Psoas muscle (tissue), 8 donors: Measurements from ENCODE around the gene ZNRD2. TPM values are rescaled to one million over a fixed set of nuclear protein-coding genes. Genes with fewer than 3 reads are reported as not detected.
A peak's percentile ranks its signal among the peaks of the same experiment; 100 is the strongest.

Source experiments
- ATAC-seq, 4 donors: fragments of 200-7000 bp; cut with Tn5 transposase; one replicate each; pipeline ENCODE4 v1.9.1; 2020; ENCODE audit warnings: moderate library complexity in 3 of 4, mild to moderate bottlenecking in 2 of 4
- DNase-seq, 2 donors: peaks; one replicate each; pipeline ENCODE4 v3.0.0-alpha.2; 2020
- H3K27ac ChIP-seq: fragments of 200-600 bp; one replicate; pipeline ENCODE4 v1.8.0; 2022
- H3K27me3 ChIP-seq, 3 donors: fragments of 200-600 bp in 1 of 3; one replicate each; pipeline versions ENCODE4 v1.6.1 to v1.8.0; 2013 to 2022; ENCODE audit warnings: low read length in 2 of 3, mild to moderate bottlenecking in 2 of 3, moderate library complexity in 1 of 3; ENCODE audit not compliant: insufficient read depth in 3 of 3
- H3K36me3 ChIP-seq, 2 donors: fragments of 200-600 bp in 1 of 2; one replicate each; pipeline versions ENCODE4 v1.6.1 to v1.8.0; 2013 to 2022; ENCODE audit warnings: low read depth in 1 of 2, mild to moderate bottlenecking in 1 of 2, moderate library complexity in 1 of 2; ENCODE audit not compliant: insufficient read depth in 1 of 2
- H3K4me1 ChIP-seq: fragments of 200-600 bp; one replicate; pipeline ENCODE4 v1.8.0; 2022
- H3K4me3 ChIP-seq: fragments of 200-600 bp; one replicate; pipeline ENCODE4 v1.8.0; 2022; ENCODE audit warnings: mild to moderate bottlenecking
- H3K9me3 ChIP-seq: fragments of 200-600 bp; one replicate; pipeline ENCODE4 v1.8.0; 2022
- CTCF ChIP-seq: fragments of 200-600 bp; IDR thresholded peaks from one replicate; pipeline ENCODE4 v1.8.0; 2022; ENCODE audit warnings: antibody characterized with exemption
- WGBS, 3 donors: extraction: QIAGEN DNeasy Blood & Tissue Kit; methylation state at CpG; one replicate each; pipeline versions ENCODE4 v1.1.6 to v1.1.7; 2013; 5-methylcytosine and 5-hydroxymethylcytosine counted together
- intact Hi-C, 2 donors: fragments of 100-400 bp; cut with DNase I; formaldehyde crosslinking; loops; one replicate each; pipeline versions ENCODE4 v1.11.0 to v1.14.2; 2022
- polyA plus RNA-seq, 3 donors: library from polyadenylated mRNA; stranded (reverse); fragments of 200-250 nt; gene quantifications; one replicate each; pipeline ENCODE4 v1.2.3, GENCODE V29; 2013
- total RNA-seq, 4 donors: library from RNA; stranded (reverse); fragmentation: NEBNext Ultra II Directional in 2 of 4; extraction: Animal tissue kit (Norgen Biotek cat#: 25700) in 2 of 4; gene quantifications; one replicate each; pipeline versions ENCODE4 v1.2.1 to v1.2.4, GENCODE V29; 2021 to 2023
- donor health status: healthy with polysubstance abuse.
- donor health status: DM: no; HTN: no; CAD: no; lungs with moderate emphysema.
- donor health status: Bipolar disorder and iron deficiency.
- donor health status: healthy.
- donor health status: DM: yes; HTN: yes; CAD: no.
- donor health status: DM: no; HTN: no; CAD: no.
- donor health status: DM: no; HTN: no; CAD: no.
- donor health status: DM: yes; HTN: yes; CAD: no.

Gene ZNRD2
- total and polyA plus RNA-seq, 7 donors: 31.6 to 118 (median 43.5) TPM

DNA sequence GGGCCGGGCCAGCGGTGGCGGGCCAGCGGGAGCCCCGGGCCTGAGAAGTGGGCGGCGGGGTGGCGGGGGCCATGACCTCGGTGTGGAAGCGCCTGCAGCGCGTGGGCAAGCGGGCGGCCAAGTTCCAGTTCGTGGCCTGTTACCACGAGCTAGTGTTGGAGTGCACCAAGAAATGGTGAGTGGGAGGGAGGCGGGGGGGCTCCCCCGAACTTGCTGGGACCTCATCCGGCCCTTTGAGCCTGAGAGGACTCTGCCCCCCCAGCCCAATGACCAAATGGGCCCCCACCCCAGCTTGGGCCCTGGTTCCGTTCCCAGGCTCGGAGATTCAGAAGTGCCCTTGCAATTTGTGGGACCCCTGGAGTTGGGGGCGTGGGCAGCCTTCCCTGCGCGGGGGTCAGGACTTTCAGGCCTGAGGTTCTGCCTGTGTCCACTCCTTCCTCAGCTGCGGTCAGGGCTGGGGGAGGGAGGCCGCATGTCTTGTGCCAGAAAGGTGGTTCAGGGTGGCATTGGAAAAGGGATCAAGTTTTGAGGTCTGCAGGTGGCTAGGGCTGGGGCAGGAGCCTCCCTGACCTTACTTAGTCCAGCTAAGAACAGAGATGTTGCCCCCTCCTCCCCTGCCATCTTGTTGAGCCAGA, 6.1 kb downstream of the ZNRD2 start:
- 2 to 6% (median 3%) methylated on average over 20 to 26 of the region's 26 CpGs for WGBS, 3 donors
- peaks cover 67% of the 10 kb centered on the region for H3K4me1 ChIP-seq
- ATAC-seq: peak in 1 of 4 donors; percentile 13

DNA sequence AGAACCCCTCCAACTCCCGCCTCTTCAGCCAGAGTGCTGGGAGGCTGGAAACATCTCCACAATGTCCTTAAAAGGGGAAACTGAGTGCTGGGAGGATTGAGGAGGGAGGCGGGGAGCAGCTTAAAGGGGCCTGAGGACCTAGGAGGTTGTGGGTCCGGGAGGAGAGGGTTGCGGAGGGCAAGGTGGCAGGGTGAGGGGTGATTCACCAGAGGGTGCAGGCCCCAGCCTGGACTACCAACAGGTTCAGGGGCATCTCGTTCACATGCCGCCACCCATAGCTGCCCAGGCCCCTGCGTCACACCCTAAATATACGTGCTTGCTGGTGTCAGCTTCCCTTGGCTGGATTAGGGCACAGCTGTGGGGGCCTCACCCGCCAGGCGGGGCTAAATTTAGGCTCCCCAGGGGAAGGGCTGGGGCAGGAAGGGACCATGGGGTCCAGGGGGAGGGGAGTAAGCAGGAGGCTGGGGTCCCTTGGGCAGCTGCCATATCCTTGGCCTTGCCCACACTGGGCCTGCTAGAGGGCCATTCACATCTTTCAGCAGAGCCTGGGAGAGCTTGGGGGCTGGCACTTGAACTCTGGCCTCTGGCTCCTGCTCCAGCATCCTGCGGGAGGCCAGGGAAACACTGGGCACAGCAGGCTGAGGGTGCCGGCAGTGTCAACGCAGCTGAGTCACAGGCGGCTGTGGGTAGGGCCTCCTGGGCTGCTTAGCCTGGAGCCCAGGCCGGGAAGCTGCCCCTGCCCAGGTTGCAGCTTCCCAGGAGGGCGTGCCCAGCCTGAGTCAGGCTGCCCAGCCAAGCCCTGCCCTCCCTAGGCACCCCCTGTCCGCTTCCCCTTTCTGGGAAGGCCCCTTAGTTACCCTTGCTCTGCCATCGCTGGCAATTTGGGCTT, 6.8 kb downstream of the ZNRD2 start:
- H3K4me1 ChIP-seq: peaks cover 59% of the 10 kb centered on the region
- peak overlapping the region; percentile 98 for H3K27ac ChIP-seq
- TF ChIP-seq CTCF: no peak
- WGBS, 3 donors: 6 to 14% (median 7%) methylated on average over 16 to 18 of the region's 18 CpGs
- no peaks in the 10 kb centered on the region for H3K27me3 ChIP-seq
- DNase-seq (peak; percentile 85 to 95), ATAC-seq (peak; percentile 72 to 77 (median 74))
- peak overlapping the region; percentile 99 for H3K4me3 ChIP-seq
- H3K36me3 ChIP-seq: peaks cover 6 to 43% of the 10 kb centered on the region in 2 donors
- H3K9me3 ChIP-seq: no peaks in the 10 kb centered on the region
- intact Hi-C loops: loop anchor here in 1 of 2 donors (2.0 kb wide), 1 partner anchor 18 kb away; the partner anchor contains the start of gene LTBP3

More for the DNA sequence above, 6.1 kb downstream of the ZNRD2 start:
- peak overlapping the region; percentile 98 for H3K27ac ChIP-seq
- intact Hi-C loops: loop anchor here in 1 of 2 donors (2.0 kb wide), 1 partner anchor 18 kb away; the partner anchor contains the start of gene LTBP3
- peaks cover 0 to 36% of the 10 kb centered on the region in 2 donors for H3K36me3 ChIP-seq
- H3K9me3 ChIP-seq: no peaks in the 10 kb centered on the region
- H3K4me3 ChIP-seq: peak overlapping the region; percentile 99
- H3K27me3 ChIP-seq: no peaks in the 10 kb centered on the region
- peak; percentile 53 to 78 for DNase-seq
- no peak for TF ChIP-seq CTCF

GRCh38 chr11:65577756-65578109, 7.5 kb downstream of the ZNRD2 start:
- DNase-seq (no peak), ATAC-seq (peak; percentile 0 to 21 (median 8))
- peaks cover 63% of the 10 kb centered on the region for H3K4me1 ChIP-seq
- peak overlapping the region; percentile 98 for H3K27ac ChIP-seq
- peak overlapping the region; percentile 99 for H3K4me3 ChIP-seq
- peaks cover 6 to 49% of the 10 kb centered on the region in 2 donors for H3K36me3 ChIP-seq
- no peaks in the 10 kb centered on the region for H3K9me3 ChIP-seq
- WGBS, 3 donors: 5 to 30% (median 20%) methylated on average over 7 to 8 of the region's 8 CpGs
- H3K27me3 ChIP-seq: no peaks in the 10 kb centered on the region
- intact Hi-C loops: loop anchor here in 1 of 2 donors (2.0 kb wide), 1 partner anchor 19 kb away; the partner anchor contains the start of gene LTBP3
- TF ChIP-seq CTCF: no peak

GRCh38 chr11:65578134-65578533, 7.9 kb downstream of the ZNRD2 start:
- Histone ChIP-seq H3K36me3 (peaks cover 6 to 53% of the 10 kb centered on the region in 2 donors), H3K9me3 (no peaks in the 10 kb centered on the region), H3K4me1 (peaks cover 61% of the 10 kb centered on the region), H3K4me3 (peak overlapping the region; percentile 99), H3K27ac (peak overlapping the region; percentile 98), H3K27me3 (no peaks in the 10 kb centered on the region)
- ATAC-seq (no peak), DNase-seq (no peak)
- TF ChIP-seq CTCF: no peak
- WGBS, 3 donors: 62 to 81% (median 69%) methylated on average over 7 of the region's 7 CpGs
- intact Hi-C loops: no loop called here
